Large intestine (tissue), 3 donors: ENCODE results near the gene LSR. TPM values are rescaled to one million over a fixed set of nuclear protein-coding genes. Genes with fewer than 3 reads are reported as not detected.

Source experiments
- DNase-seq, 2 donors: peaks; one replicate each; pipeline versions ENCODE4 v3.0.0 to v3.0.0-alpha.2; 2013
- H3K27ac ChIP-seq: one replicate; pipeline ENCODE4 v1.5.1; 2013; ENCODE audit warnings: low read length
- H3K27me3 ChIP-seq: 2 replicates; pipeline ENCODE4 v1.6.1; 2013; ENCODE audit warnings: low read length; ENCODE audit not compliant: control insufficient read depth, insufficient read depth
- H3K36me3 ChIP-seq: 2 replicates; pipeline ENCODE4 v1.6.1; 2013; ENCODE audit warnings: low read length; ENCODE audit not compliant: control insufficient read depth, insufficient read depth
- H3K4me1 ChIP-seq: one replicate; pipeline ENCODE4 v1.6.1; 2013; ENCODE audit warnings: low read length; ENCODE audit not compliant: control insufficient read depth, insufficient read depth
- H3K4me3 ChIP-seq: one replicate; pipeline ENCODE4 v1.5.1; 2013; ENCODE audit warnings: low read length
- H3K9me3 ChIP-seq: one replicate; pipeline ENCODE4 v1.6.1; 2013; ENCODE audit warnings: mild to moderate bottlenecking, low read depth, low read length, moderate library complexity; ENCODE audit not compliant: control insufficient read depth
- WGBS: methylation state at CpG from one replicate; pipeline ENCODE4 v1.1.5; 2013; ENCODE audit warnings: low lambda C conversion rate; ENCODE audit not compliant: insufficient coverage; 5-methylcytosine and 5-hydroxymethylcytosine counted together
- polyA plus RNA-seq: library from polyadenylated mRNA; unstranded; fragments of 120-200 nt; gene quantifications from one replicate; pipeline ENCODE4 v1.2.1, GENCODE V29; 2013

The LSR gene
- polyA plus RNA-seq, 1 donor: 99.1 TPM

DNA sequence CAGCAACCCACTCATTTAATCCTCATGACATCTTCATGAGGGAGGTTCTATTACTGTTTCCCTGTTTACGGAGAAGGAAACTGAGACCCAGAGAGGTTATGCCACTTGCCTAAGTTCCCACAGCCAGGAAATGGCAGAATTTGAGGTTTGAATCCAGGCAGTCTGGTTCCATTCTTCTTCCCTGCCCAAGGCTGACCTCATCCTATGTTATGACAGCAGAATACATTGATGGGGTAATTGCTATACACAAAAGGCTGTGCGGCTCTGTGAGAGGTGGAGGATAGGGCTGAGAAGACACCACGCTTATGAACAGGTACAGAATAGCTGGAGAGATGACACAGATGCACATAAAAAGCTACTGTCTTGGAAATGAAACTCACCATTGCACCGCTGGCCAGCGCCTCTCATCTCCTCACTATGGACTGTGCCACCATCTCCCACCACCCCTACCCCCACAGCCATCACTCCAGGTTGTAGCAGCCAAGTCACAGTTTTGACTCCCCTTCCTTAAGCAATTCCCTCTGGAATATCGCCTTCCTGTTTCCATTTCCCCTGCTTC, 54.6 kb downstream of the LSR start:
- H3K4me3 ChIP-seq: no peak overlapping the region
- H3K27ac ChIP-seq: no peak overlapping the region
- H3K9me3 ChIP-seq: peaks cover 8% of the 10 kb centered on the region
- H3K4me1 ChIP-seq: no peaks in the 10 kb centered on the region
- H3K27me3 ChIP-seq: no peaks in the 10 kb centered on the region
- 100% methylated on average over 1 of the region's 6 CpGs for WGBS
- no peaks in the 10 kb centered on the region for H3K36me3 ChIP-seq
- no peak for DNase-seq

DNA sequence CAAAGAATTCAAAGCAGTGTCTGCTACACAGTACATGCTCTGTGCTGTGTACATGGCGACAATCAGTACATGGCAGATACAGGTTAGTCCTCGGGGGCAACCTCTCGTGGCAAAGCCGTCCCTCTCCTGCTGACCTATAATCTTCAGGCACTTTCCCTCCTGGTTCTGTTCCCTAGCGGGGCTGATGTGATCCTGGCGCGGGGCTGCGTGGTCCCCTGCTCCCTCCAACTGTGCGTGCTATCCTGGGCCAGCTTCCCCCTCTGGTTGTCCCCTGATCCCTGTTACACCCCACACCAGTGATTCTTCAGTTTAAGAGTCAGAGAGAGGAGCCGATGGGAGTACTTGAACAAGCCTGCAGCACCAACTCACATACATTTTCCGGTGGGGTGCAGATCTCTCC, 55.2 kb downstream of the LSR start:
- Histone ChIP-seq H3K4me1 (peaks cover under 1% of the 10 kb centered on the region), H3K9me3 (peaks cover 3% of the 10 kb centered on the region), H3K36me3 (no peaks in the 10 kb centered on the region), H3K27me3 (no peaks in the 10 kb centered on the region), H3K27ac (no peak overlapping the region), H3K4me3 (no peak overlapping the region)
- no CpG with 5 or more reads among the region's 11 CpGs for WGBS
- no peak for DNase-seq

DNA sequence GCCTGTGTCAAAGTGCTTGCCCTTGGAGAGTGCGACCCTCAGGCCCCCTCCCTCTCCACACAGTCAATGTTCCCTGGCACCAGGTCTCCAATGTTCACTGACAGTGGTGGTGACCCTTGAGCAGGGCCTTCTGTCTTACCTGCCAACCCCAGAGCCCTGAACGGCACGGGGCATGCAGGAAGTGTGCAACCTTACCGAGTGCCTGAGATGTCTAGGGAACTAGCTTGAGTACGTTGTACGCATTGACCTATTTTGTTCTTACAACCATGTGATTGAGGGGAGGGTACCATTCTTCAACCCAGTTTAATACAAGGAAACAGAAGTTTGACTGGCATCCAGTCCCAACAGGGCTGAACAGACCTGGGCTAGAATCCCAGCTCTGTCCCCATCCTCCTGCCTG, 56.4 kb downstream of the LSR start:
- no peaks in the 10 kb centered on the region for H3K27me3 ChIP-seq
- peaks cover 8% of the 10 kb centered on the region for H3K4me1 ChIP-seq
- 80% methylated on average over 1 of the region's 6 CpGs for WGBS

DNA sequence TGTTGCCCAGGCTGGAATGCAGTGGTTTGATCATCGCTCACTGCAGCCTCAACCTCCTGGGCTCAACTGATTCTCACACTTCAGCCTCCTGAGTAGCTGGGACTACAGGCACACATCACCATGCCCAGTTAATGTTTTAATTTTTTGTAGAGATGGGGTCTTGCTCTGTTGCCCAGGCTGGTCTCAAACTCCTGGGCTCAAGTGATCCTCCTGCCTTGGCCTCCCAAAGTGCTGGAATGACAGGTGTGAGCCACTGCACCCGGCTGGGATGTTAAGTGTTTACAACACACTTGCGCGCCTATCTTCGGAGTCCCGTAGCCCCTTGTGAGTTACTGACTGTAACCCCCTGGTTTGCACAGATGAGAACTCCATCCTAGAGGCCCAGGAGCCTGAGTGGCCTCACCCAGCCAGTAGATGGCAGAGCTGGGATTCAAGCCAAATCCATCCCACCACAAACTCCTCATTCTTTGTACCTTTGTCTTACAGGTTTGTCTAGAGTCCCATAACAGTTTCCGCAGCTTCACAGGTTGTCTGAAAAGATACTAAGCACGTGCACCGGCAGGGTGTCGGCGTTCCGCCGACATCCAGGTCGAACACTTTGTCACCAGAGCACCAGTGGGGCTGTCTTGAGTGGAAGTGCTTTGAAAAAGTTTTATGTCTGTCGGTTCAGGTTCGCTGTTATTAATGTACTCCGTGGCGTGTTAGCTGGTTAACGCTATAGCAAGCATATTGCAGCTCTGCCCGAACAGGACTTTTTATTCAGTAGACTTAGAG, 57.9 kb downstream of the LSR start:
- DNase-seq: no peak
- H3K4me3 ChIP-seq: no peak overlapping the region
- no CpG with 5 or more reads among the region's 20 CpGs for WGBS
- H3K36me3 ChIP-seq: no peaks in the 10 kb centered on the region
- H3K27ac ChIP-seq: no peak overlapping the region
- peaks cover 8% of the 10 kb centered on the region for H3K4me1 ChIP-seq
- H3K27me3 ChIP-seq: no peaks in the 10 kb centered on the region
- H3K9me3 ChIP-seq: peaks cover 4% of the 10 kb centered on the region

More for the DNA sequence above, 56.4 kb downstream of the LSR start:
- Histone ChIP-seq H3K9me3 (peaks cover 4% of the 10 kb centered on the region), H3K36me3 (no peaks in the 10 kb centered on the region), H3K4me3 (no peak overlapping the region), H3K27ac (no peak overlapping the region)
- no peak for DNase-seq

DNA sequence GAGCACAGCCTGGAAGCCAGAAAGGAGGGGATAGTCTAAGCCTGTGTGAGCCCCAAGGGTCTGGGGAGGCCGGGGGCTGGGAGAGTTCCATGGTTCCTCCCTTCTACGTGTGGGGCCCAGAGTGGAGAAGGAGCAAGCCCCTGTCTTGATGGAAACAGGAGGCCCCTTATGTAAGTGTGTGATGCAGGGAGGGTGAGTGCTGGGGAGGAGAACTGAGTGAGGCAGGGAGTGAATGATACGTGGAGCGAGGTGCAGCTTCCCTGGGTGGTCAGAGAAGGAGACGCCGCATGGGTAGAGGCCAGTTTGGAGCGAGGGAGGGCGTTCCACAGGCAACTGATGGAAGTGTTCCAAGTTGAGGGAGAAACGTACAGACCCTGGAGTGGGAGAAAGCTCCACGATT, 59.1 kb downstream of the LSR start:
- Histone ChIP-seq H3K27ac (no peak overlapping the region), H3K4me1 (peaks cover 8% of the 10 kb centered on the region), H3K9me3 (peaks cover 4% of the 10 kb centered on the region), H3K4me3 (no peak overlapping the region), H3K36me3 (no peaks in the 10 kb centered on the region), H3K27me3 (no peaks in the 10 kb centered on the region)
- no CpG with 5 or more reads among the region's 10 CpGs for WGBS
- no peak for DNase-seq

DNA sequence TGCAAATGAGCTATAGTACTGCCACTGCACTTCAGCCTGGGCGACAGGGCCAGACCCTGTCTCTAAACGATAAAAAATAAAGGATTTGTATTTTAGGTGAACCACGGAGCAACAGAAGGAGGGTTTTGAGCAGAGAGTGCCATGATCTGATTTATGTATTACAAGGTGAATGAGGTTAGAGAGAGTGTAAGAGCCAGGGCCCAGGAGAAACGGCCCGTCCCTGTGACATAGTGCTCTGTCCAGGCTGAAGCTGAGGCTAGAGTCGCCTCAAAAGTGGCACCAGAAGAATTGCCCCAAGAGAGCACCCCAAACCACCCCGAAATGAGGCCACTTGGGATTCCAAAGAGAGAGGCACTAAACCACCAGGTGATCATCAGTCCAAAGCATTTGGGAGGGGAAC, 60.1 kb downstream of the LSR start:
- WGBS: 80% methylated on average over 1 of the region's 7 CpGs
- H3K27ac ChIP-seq: no peak overlapping the region
- peaks cover 4% of the 10 kb centered on the region for H3K9me3 ChIP-seq
- no peak for DNase-seq
- no peak overlapping the region for H3K4me3 ChIP-seq
- no peaks in the 10 kb centered on the region for H3K27me3 ChIP-seq
- no peaks in the 10 kb centered on the region for H3K36me3 ChIP-seq
- peaks cover 8% of the 10 kb centered on the region for H3K4me1 ChIP-seq

DNA sequence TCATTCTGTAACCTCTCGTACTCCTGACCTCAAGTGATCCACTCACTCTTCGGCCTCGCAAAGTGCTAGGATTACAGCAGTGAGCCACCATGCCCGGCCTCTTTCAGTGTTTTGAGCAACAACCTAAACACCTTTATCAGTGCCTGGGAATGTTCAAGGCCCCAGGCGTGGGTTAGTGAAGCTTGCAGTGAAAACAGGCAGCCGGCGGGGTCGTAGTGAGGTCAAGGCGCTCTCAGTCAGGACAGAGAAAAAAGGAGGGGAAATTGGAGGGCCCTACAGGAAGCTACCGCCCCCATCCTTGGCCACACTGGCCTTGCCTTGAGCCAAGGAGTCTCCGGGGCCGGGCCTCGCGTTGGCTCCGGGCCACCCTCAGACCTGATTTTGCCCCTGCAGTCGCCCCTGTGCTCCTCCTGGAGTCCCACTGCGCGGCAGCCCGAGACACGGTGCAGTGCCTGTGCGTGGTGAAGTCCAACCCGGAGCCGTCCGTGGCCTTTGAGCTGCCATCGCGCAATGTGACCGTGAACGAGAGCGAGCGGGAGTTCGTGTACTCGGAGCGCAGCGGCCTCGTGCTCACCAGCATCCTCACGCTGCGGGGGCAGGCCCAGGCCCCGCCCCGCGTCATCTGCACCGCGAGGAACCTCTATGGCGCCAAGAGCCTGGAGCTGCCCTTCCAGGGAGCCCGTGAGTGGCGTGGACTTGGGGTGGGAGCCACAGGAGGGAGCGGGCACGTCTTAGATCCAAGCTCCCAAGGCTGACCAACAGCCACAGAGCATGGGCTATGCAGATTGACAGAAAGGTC, 60.9 kb downstream of the LSR start:
- peak in 1 of 2 donors; percentile 30 for DNase-seq

DNA sequence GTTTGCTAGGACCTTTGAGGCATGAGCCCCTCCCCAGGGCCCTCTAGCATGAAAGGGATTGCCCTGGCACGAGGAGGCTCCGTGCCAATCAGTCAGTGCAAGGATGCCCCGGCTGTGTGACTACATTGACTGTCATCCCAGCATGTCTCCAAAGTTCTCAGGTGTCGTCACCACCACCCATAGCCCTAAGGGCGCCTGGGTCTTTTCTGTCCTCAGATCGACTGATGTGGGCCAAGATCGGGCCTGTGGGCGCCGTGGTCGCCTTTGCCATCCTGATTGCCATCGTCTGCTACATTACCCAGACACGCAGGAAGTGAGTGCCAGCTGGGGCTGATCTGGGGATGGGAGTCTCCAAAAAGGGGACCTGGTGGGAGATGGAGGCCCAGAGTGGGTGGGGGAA, 61.5 kb downstream of the LSR start:
- WGBS: no CpG with 5 or more reads among the region's 12 CpGs
- no peak overlapping the region for H3K4me3 ChIP-seq
- no peaks in the 10 kb centered on the region for H3K27me3 ChIP-seq
- peaks cover 4% of the 10 kb centered on the region for H3K9me3 ChIP-seq
- no peak overlapping the region for H3K27ac ChIP-seq
- no peaks in the 10 kb centered on the region for H3K36me3 ChIP-seq
- no peak for DNase-seq
- H3K4me1 ChIP-seq: peaks cover 8% of the 10 kb centered on the region

More for the DNA sequence above, 60.9 kb downstream of the LSR start:
- Histone ChIP-seq H3K4me3 (no peak overlapping the region), H3K4me1 (peaks cover 8% of the 10 kb centered on the region), H3K27ac (no peak overlapping the region), H3K9me3 (peaks cover 4% of the 10 kb centered on the region), H3K27me3 (no peaks in the 10 kb centered on the region), H3K36me3 (no peaks in the 10 kb centered on the region)
- no CpG with 5 or more reads among the region's 47 CpGs for WGBS

DNA sequence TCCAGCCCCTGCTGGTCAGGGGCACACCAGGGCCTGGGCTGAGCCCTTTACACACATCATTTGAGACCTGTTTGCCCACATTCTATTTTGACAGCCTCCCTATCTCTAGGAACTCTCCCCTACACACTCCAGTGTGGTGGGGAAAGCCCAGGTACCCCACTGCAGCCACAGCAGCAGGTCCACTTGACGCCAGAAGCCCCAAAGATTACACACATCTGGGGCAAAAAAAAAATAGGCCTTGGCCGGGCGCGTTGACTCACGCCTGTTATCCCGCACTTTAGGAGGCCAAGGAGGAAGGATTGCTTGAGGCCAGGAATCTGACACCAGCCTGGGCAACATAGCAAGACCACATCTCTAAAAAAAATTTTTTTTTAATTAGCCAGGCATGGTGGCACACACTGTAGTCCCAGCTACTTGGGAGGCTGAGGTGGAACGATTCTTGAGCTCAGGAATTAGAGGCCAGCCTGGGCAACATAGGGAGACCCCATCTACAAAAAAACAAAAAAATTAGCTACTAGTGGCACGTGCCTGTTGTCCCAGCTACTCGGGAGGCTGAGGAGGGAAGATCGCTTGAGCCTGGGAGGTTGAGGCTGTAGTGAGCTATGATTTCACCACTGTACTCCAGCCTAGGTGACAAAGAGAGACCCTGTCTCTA, 62.1 kb downstream of the LSR start:
- no peak for DNase-seq
- Histone ChIP-seq H3K4me1 (peaks cover 8% of the 10 kb centered on the region), H3K4me3 (no peak overlapping the region), H3K9me3 (peaks cover 4% of the 10 kb centered on the region), H3K36me3 (no peaks in the 10 kb centered on the region), H3K27me3 (no peaks in the 10 kb centered on the region), H3K27ac (no peak overlapping the region)
- WGBS: no CpG with 5 or more reads among the region's 10 CpGs
